Tibial nerve (tissue), 4 donors: ENCODE results near the gene SEC11C. TPM values are rescaled to one million over a fixed set of nuclear protein-coding genes. Genes with fewer than 3 reads are reported as not detected.

Experiments
- DNase-seq, 2 donors: peaks; one replicate each; pipeline ENCODE4 v3.0.0-alpha.2; 2019; ENCODE audit warnings: low spot score in 2 of 2
- H3K27ac ChIP-seq, 4 donors: fragments of 200-600 bp; sonication (generic) in 3 of 4; one replicate each; pipeline ENCODE4 v1.5.1; 2017 to 2019; ENCODE audit warnings: mild to moderate bottlenecking in 1 of 4
- H3K27me3 ChIP-seq, 2 donors: fragments of 200-600 bp; sonication (generic) in 1 of 2; one replicate each; pipeline versions ENCODE4 v1.5.1 to v1.6.0; 2017 to 2019
- H3K36me3 ChIP-seq, 3 donors: fragments of 200-600 bp; sonication (generic); one replicate each; pipeline ENCODE4 v1.5.1; 2018 to 2019
- H3K4me1 ChIP-seq, 4 donors: fragments of 200-600 bp; sonication (generic) in 3 of 4; one replicate each; pipeline ENCODE4 v1.5.1; 2017 to 2019
- H3K4me3 ChIP-seq, 4 donors: fragments of 200-600 bp; sonication (generic) in 3 of 4; one replicate each; pipeline ENCODE4 v1.5.1; 2017 to 2019; ENCODE audit warnings: mild to moderate bottlenecking in 1 of 4, moderate library complexity in 1 of 4
- H3K9me3 ChIP-seq, 4 donors: fragments of 200-600 bp; sonication (generic) in 3 of 4; one replicate each; pipeline ENCODE4 v1.5.1; 2017 to 2019
- CTCF ChIP-seq, 5 experiments: fragments of 200-600 bp in 3 of 5; fragments of 450-650 bp in 2 of 5; sonication (generic) in 3 of 5; IDR thresholded peaks; one replicate each; pipeline ENCODE4 v1.5.1; 2016 to 2019; ENCODE audit warnings: antibody characterized with exemption in 5 of 5, mild to moderate bottlenecking in 3 of 5, moderate library complexity in 2 of 5
- EP300 ChIP-seq, 2 donors: sonication (generic); formaldehyde crosslinking; IDR thresholded peaks; one replicate each; pipeline ENCODE4 v1.6.1; 2017; ENCODE audit warnings: antibody characterized with exemption in 2 of 2, mild to moderate bottlenecking in 1 of 2
- POLR2A ChIP-seq, 2 donors: fragments of 450-650 bp; IDR thresholded peaks; one replicate each; pipeline ENCODE4 v1.6.1; 2017; ENCODE audit warnings: antibody characterized with exemption in 2 of 2, mild to moderate bottlenecking in 2 of 2, moderate library complexity in 2 of 2
- WGBS, 2 donors: methylation state at CpG; one replicate each; pipeline ENCODE4 v1.1.5; 2018; 5-methylcytosine and 5-hydroxymethylcytosine counted together
- total RNA-seq, 4 donors: library from RNA; depleted of rRNA; stranded (reverse); fragments of >200 nt; gene quantifications; one replicate each; pipeline ENCODE4 v1.1.0, GENCODE V29; 2016

Gene SEC11C
- total RNA-seq, 4 donors from 2014 or later = 12.2 to 36.7 (median 30.2) TPM

- TF ChIP-seq CTCF (IDR thresholded peaks at IDR 0.05) = no peak
- no peak for TF ChIP-seq EP300 (IDR thresholded peaks at IDR 0.05)
- TF ChIP-seq POLR2A (IDR thresholded peaks at IDR 0.05) = no peak
- no peaks in the 10 kb centered on the region for H3K27me3 ChIP-seq
- H3K27ac ChIP-seq = no peak overlapping the region
- H3K4me3 ChIP-seq = no peak overlapping the region
- H3K4me1 ChIP-seq = no peaks in the 10 kb centered on the region
- no peaks in the 10 kb centered on the region for H3K36me3 ChIP-seq
- DNase-seq = no peak
- 74% methylated on average over 7 of the region's 7 CpGs for WGBS, 2 donors
- no peaks in the 10 kb centered on the region for H3K9me3 ChIP-seq
Measured at GRCh38 chr18:59096098-59096789, 43.4 kb upstream of the SEC11C start.

GRCh38 chr18:59101830-59102414 lies 37.8 kb upstream of the SEC11C start:
- Histone ChIP-seq H3K27me3 (no peaks in the 10 kb centered on the region), H3K27ac (no peak overlapping the region), H3K4me3 (no peak overlapping the region), H3K9me3 (no peaks in the 10 kb centered on the region), H3K4me1 (no peaks in the 10 kb centered on the region), H3K36me3 (no peaks in the 10 kb centered on the region)
- no peak for TF ChIP-seq POLR2A (IDR thresholded peaks at IDR 0.05)
- no peak for TF ChIP-seq EP300 (IDR thresholded peaks at IDR 0.05)
- no peak for TF ChIP-seq CTCF (IDR thresholded peaks at IDR 0.05)
- WGBS, 2 donors = 38 to 42% methylated on average over 4 of the region's 4 CpGs
- DNase-seq = no peak

- no peak for TF ChIP-seq CTCF (IDR thresholded peaks at IDR 0.05)
- TF ChIP-seq POLR2A (IDR thresholded peaks at IDR 0.05) = no peak
- no peak for TF ChIP-seq EP300 (IDR thresholded peaks at IDR 0.05)
- peaks cover 0 to 28% of the 10 kb centered on the region in 2 donors for H3K27me3 ChIP-seq
- no peaks in the 10 kb centered on the region for H3K4me1 ChIP-seq
- H3K27ac ChIP-seq = no peak overlapping the region
- H3K36me3 ChIP-seq = no peaks in the 10 kb centered on the region
- H3K4me3 ChIP-seq = no peak overlapping the region
- no peaks in the 10 kb centered on the region for H3K9me3 ChIP-seq
- no peak for DNase-seq
- 36 to 46% methylated on average over 6 of the region's 6 CpGs for WGBS, 2 donors
Measured at GRCh38 chr18:59109375-59109774, 30.3 kb upstream of the SEC11C start.

- peaks cover 0 to 7% (median 0%) of the 10 kb centered on the region in 4 donors for H3K9me3 ChIP-seq
- TF ChIP-seq CTCF (IDR thresholded peaks at IDR 0.05) = no peak
- no peak for TF ChIP-seq EP300 (IDR thresholded peaks at IDR 0.05)
- no peak for TF ChIP-seq POLR2A (IDR thresholded peaks at IDR 0.05)
Measured at GRCh38 chr18:59114160-59114559, 25.5 kb upstream of the SEC11C start.

GRCh38 chr18:59123588-59124369 lies 15.9 kb upstream of the SEC11C start:
- no peak for DNase-seq
- TF ChIP-seq EP300 (IDR thresholded peaks at IDR 0.05) (no peak), CTCF (IDR thresholded peaks at IDR 0.05) (no peak), POLR2A (IDR thresholded peaks at IDR 0.05) (no peak)
- Histone ChIP-seq H3K27me3 (peaks cover 0 to 18% of the 10 kb centered on the region in 2 donors), H3K4me1 (no peaks in the 10 kb centered on the region), H3K36me3 (no peaks in the 10 kb centered on the region), H3K9me3 (no peaks in the 10 kb centered on the region), H3K27ac (no peak overlapping the region), H3K4me3 (no peak overlapping the region)
- 51 to 58% methylated on average over 5 of the region's 5 CpGs for WGBS, 2 donors

More at GRCh38 chr18:59114160-59114559, 25.5 kb upstream of the SEC11C start:
- no peak overlapping the region for H3K27ac ChIP-seq
- no peak overlapping the region for H3K4me3 ChIP-seq
- DNase-seq = no peak
- H3K4me1 ChIP-seq = no peaks in the 10 kb centered on the region
- no peaks in the 10 kb centered on the region for H3K36me3 ChIP-seq
- H3K27me3 ChIP-seq = peaks cover 0 to 32% of the 10 kb centered on the region in 2 donors
